Caco-2 (cell line): ENCODE measurements around the gene CLK3. TPM values are rescaled to one million over a fixed set of nuclear protein-coding genes. Genes with fewer than 3 reads are reported as not detected.

Source experiments
- BruUV-seq: library from RNA; stranded (reverse); fragments of 400-500 nt; replicated peaks from 2 replicates; lab custom pipeline; 2021; lab: Mats Ljungman, UMichigan
- CTCF ChIA-PET: fragments of 300-600 bp; sonication (Branson Sonifier 250); formaldehyde crosslinking; loops from one replicate; lab custom pipeline; 2022; ENCODE audit warnings: antibody characterized with exemption; lab: Charles Lee
- POLR2A ChIA-PET: fragments of 300-600 bp; sonication (Branson Sonifier 250); formaldehyde crosslinking; loops from one replicate; lab custom pipeline; 2022; ENCODE audit warnings: antibody characterized with exemption; lab: Charles Lee
- DNase-seq, 2 experiments: peaks; one replicate each; pipeline versions ENCODE4 v3.0.0 to v3.0.0-alpha.2; 2020 to 2022
- H3K27me3 ChIP-seq: replicated peaks from 2 replicates; pipeline ENCODE4 v1.6.0; 2011; ENCODE audit warnings: low read length; ENCODE audit not compliant: control insufficient read depth, insufficient read depth
- H3K36me3 ChIP-seq: 2 replicates; pipeline ENCODE4 v1.5.1; 2011; ENCODE audit warnings: low read length; ENCODE audit not compliant: control insufficient read depth, insufficient read depth
- H3K4me1 ChIP-seq: fragments of 250-450 bp; sonication (Bioruptor Pico); 2 replicates; pipeline ENCODE4 v1.5.1; 2020; ENCODE audit warnings: mild to moderate bottlenecking
- H3K4me3 ChIP-seq: 2 replicates; pipeline ENCODE4 v1.5.1; 2011; ENCODE audit warnings: low read depth, mild to moderate bottlenecking, control low read depth, low read length
- H3K9me3 ChIP-seq: fragments of 250-450 bp; sonication (Bioruptor Pico); 2 replicates; pipeline ENCODE4 v1.5.1; 2020; ENCODE audit warnings: mild to moderate bottlenecking, moderate library complexity
- H3K27ac Mint-ChIP-seq: one replicate; pipeline ENCODE4 v1.8.0; 2022; ENCODE audit warnings: mixed read lengths; ENCODE audit not compliant: unreplicated experiment
- H3K27me3 Mint-ChIP-seq: one replicate; pipeline ENCODE4 v1.8.0; 2022; ENCODE audit warnings: mixed read lengths; ENCODE audit not compliant: insufficient read depth, unreplicated experiment
- H3K36me3 Mint-ChIP-seq: one replicate; pipeline ENCODE4 v1.8.0; 2022; ENCODE audit warnings: mild to moderate bottlenecking, mixed read lengths; ENCODE audit not compliant: insufficient read depth, unreplicated experiment
- H3K4me1 Mint-ChIP-seq: one replicate; pipeline ENCODE4 v1.8.0; 2022; ENCODE audit warnings: low read depth, mixed read lengths; ENCODE audit not compliant: unreplicated experiment
- H3K4me3 Mint-ChIP-seq: one replicate; pipeline ENCODE4 v1.8.0; 2022; ENCODE audit warnings: mild to moderate bottlenecking, moderate library complexity, mixed read lengths; ENCODE audit not compliant: unreplicated experiment
- H3K9me3 Mint-ChIP-seq: one replicate; pipeline ENCODE4 v1.8.0; 2022; ENCODE audit warnings: mixed read lengths; ENCODE audit not compliant: unreplicated experiment
- intact Hi-C: fragments of 100-400 bp; cut with micrococcal nuclease; formaldehyde crosslinking; loops from one replicate; pipeline ENCODE4 v1.10.0; 2022; ENCODE audit not compliant: unreplicated experiment
- total RNA-seq: library from RNA; stranded (reverse); gene quantifications from 2 replicates; pipeline ENCODE4 v1.2.3, GENCODE V29; 2022
- TF ChIP-seq, protein P1 (sequence below), 2 experiments: fragments of 200-600 bp in 1 of 2; IDR thresholded peaks; 1 replicate in 1 of 2; 2 replicates in 1 of 2; pipeline versions ENCODE4 v1.5.1 to v1.8.0; 2011 to 2022; ENCODE audit warnings: antibody characterized with exemption in 1 of 2, control low read depth in 1 of 2, inconsistent platforms in 1 of 2, low read depth in 1 of 2, low read length in 1 of 2, mild to moderate bottlenecking in 1 of 2, moderate library complexity in 1 of 2; ENCODE audit not compliant: insufficient read depth in 1 of 2, severe bottlenecking in 1 of 2, unreplicated experiment in 1 of 2

The CLK3 gene
- total RNA-seq, 1 experiment from 2014 or later: 54.5 TPM

DNA sequence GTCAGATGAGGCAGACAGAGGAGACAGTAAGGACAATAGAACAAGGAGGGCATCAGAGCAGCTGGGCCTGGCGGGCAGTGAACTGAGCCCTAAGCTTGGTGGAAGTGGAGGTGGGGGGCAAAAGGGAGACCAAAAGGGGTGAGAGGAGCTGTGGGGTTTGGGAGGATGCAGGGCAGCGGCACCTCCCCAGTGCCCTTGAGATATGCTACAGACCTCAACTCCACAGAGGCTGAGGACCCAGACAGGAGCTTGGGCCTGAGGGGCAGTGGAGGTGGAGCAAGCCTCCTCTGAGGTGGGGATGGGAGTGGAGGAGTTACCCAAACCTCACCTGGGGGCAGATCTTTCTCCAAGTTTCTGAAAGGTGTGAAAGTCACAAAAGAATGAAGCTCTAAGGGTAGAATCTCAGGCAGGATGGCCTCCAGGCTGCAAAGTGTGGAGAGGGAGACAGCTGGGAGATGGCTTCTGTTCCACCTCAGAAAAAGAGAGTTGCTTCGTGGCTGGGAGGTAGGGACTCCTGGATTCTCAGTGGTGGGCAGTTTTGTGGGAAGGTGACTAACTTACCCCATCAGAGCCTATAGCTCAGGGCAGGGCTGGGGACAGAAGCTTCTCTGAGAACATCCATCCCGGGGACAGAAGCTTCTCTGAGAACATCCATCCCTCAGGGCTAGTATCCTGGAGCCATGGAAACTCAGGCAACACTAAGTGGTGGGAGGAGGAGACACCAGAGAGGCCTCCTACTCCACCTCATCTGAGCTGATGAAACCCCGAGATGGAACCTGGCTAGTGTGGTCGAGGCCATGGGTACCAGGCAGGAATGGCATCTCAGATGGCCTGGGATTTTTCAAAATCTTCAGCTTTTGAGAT lies 2.3 kb upstream of the CLK3 start:
- peak overlapping the region; percentile 28 for H3K4me3 Mint-ChIP-seq
- Histone ChIP-seq H3K9me3 (no peaks in the 10 kb centered on the region), H3K27me3 (no peaks in the 10 kb centered on the region), H3K4me1 (peaks cover 9% of the 10 kb centered on the region; the same call in 1 of the 2 replicates), H3K36me3 (no peaks in the 10 kb centered on the region), H3K4me3 (no peak overlapping the region)
- H3K27me3 Mint-ChIP-seq: no peaks in the 10 kb centered on the region
- BruUV-seq: no TSS peak
- peaks cover 13% of the 10 kb centered on the region for H3K36me3 Mint-ChIP-seq
- intact Hi-C loops: loop anchor here (5.0 kb wide), 1 partner anchor 71 kb away; the partner anchor contains the start of gene ARID3B
- H3K9me3 Mint-ChIP-seq: no peaks in the 10 kb centered on the region
- H3K4me1 Mint-ChIP-seq: no peaks in the 10 kb centered on the region
- POLR2A ChIA-PET: no interaction called here
- H3K27ac Mint-ChIP-seq: no peak overlapping the region
- DNase-seq: no peak
- TF ChIP-seq, protein P1, sequence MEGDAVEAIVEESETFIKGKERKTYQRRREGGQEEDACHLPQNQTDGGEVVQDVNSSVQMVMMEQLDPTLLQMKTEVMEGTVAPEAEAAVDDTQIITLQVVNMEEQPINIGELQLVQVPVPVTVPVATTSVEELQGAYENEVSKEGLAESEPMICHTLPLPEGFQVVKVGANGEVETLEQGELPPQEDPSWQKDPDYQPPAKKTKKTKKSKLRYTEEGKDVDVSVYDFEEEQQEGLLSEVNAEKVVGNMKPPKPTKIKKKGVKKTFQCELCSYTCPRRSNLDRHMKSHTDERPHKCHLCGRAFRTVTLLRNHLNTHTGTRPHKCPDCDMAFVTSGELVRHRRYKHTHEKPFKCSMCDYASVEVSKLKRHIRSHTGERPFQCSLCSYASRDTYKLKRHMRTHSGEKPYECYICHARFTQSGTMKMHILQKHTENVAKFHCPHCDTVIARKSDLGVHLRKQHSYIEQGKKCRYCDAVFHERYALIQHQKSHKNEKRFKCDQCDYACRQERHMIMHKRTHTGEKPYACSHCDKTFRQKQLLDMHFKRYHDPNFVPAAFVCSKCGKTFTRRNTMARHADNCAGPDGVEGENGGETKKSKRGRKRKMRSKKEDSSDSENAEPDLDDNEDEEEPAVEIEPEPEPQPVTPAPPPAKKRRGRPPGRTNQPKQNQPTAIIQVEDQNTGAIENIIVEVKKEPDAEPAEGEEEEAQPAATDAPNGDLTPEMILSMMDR (IDR thresholded peaks at IDR 0.05; ENCODE audit: insufficient read depth in 1 of 2, low read depth in 1 of 2, low read length in 1 of 2, severe bottlenecking in 1 of 2, unreplicated experiment in 1 of 2): no peak
- CTCF ChIA-PET: interaction anchor here (1.3 kb wide), 1 partner anchor 15 kb away, joined by 5 read pairs; no protein-coding TSS in a partner anchor

DNA sequence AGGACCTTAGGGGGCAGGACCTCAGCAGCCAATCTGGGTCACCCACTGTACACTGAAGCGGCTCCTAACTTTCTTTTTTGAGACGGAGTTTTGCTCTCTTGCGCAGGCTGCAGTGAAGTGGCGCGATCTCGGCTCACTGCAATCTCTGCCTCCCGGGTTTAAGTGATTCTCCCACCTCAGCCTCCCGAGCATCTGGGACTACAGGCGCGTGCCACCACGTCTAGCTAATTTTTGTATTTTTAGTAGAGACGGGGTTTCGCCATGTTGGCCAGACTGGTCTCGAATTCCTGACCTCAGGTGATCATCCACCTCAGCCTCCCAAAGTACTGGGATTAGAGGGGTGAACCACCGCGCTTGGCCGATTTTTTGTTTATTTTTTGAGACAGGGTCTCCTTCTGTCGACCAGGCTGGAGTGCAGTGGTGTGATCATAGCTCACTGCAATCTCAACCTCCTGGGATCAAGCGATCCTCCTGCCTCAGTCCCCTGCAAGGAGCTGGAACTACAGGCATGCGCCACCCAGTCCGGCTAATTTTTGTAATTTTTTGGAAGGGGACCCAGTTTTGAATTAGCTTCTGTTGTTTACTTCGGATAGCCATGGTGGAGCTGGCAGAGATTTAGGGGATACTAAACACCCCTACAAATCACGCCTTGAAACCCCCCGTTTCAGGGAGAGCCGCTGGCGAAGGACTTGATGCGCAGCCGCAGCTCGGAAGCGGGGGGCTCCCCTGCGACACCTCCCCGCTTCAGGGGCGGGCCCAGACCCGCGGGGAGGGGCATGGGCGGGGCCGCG lies 1.5 kb upstream of the CLK3 start:
- intact Hi-C loops: loop anchor here (2.0 to 5.0 kb wide), 2 partner anchors 15 to 72 kb away; partner anchors contain the start of gene ARID3B
- H3K4me3 Mint-ChIP-seq: peak overlapping the region; percentile 86
- H3K4me1 ChIP-seq: peaks cover 9% of the 10 kb centered on the region; the same call in 1 of the 2 replicates
- CTCF ChIA-PET: interaction anchor here (0.5 to 1.3 kb wide), 2 partner anchors 16 to 221 kb away, joined by 4 to 5 read pairs; no protein-coding TSS in a partner anchor
- no peak overlapping the region for H3K27ac Mint-ChIP-seq
- no peak for DNase-seq
- POLR2A ChIA-PET: interaction anchor here (0.8 kb wide), 1 partner anchor 16 kb away, joined by 6 read pairs; no protein-coding TSS in a partner anchor
- no peaks in the 10 kb centered on the region for H3K36me3 ChIP-seq
- H3K9me3 ChIP-seq: no peaks in the 10 kb centered on the region
- H3K4me3 ChIP-seq: peak overlapping the region; percentile 94
- BruUV-seq: no TSS peak
- H3K4me1 Mint-ChIP-seq: no peaks in the 10 kb centered on the region
- H3K36me3 Mint-ChIP-seq: peaks cover 16% of the 10 kb centered on the region
- H3K27me3 Mint-ChIP-seq: no peaks in the 10 kb centered on the region
- H3K9me3 Mint-ChIP-seq: no peaks in the 10 kb centered on the region
- TF ChIP-seq, protein P1 (IDR thresholded peaks at IDR 0.05; ENCODE audit: insufficient read depth in 1 of 2, low read depth in 1 of 2, low read length in 1 of 2, severe bottlenecking in 1 of 2, unreplicated experiment in 1 of 2): no peak
- no peaks in the 10 kb centered on the region for H3K27me3 ChIP-seq
